Progenitor cell of endocrine pancreas (in vitro differentiated cells): ENCODE results near the gene ARMC5. TPM values are rescaled to one million over a fixed set of nuclear protein-coding genes. Genes with fewer than 3 reads are reported as not detected.

Experiments
- DNase-seq: peaks from one replicate; pipeline ENCODE4 v3.0.0; 2021; ENCODE audit warnings: low spot score; ENCODE audit not compliant: unreplicated experiment
- H3K27ac Mint-ChIP-seq: 2 replicates; pipeline ENCODE4 v1.8.0; 2021; ENCODE audit warnings: mild to moderate bottlenecking, moderate library complexity, mixed read lengths
- H3K27me3 Mint-ChIP-seq: 2 replicates; pipeline ENCODE4 v1.8.0; 2021; ENCODE audit warnings: mixed read lengths
- H3K36me3 Mint-ChIP-seq: 2 replicates; pipeline ENCODE4 v1.8.0; 2022; ENCODE audit warnings: mixed read lengths; ENCODE audit not compliant: insufficient read depth
- H3K4me1 Mint-ChIP-seq: 2 replicates; pipeline ENCODE4 v1.8.0; 2021; ENCODE audit warnings: low read depth, mixed read lengths
- H3K4me3 Mint-ChIP-seq: 2 replicates; pipeline ENCODE4 v1.8.0; 2021; ENCODE audit warnings: low read depth, mild to moderate bottlenecking, moderate library complexity, mixed read lengths
- H3K9me3 Mint-ChIP-seq: 2 replicates; pipeline ENCODE4 v1.8.0; 2021; ENCODE audit warnings: low read depth, mixed read lengths
- total RNA-seq: library from RNA; stranded (reverse); gene quantifications from 2 replicates; pipeline ENCODE4 v1.2.1, GENCODE V29; 2021
- TF ChIP-seq, protein P1 (sequence below): fragments of 200-600 bp; sonication (generic); IDR thresholded peaks from one replicate; pipeline ENCODE4 v1.5.0; 2021; ENCODE audit warnings: antibody characterized with exemption, mild to moderate bottlenecking; ENCODE audit not compliant: unreplicated experiment

ARMC5 gene
- total RNA-seq, 1 donor from 2014 or later: 14.8 TPM

DNA sequence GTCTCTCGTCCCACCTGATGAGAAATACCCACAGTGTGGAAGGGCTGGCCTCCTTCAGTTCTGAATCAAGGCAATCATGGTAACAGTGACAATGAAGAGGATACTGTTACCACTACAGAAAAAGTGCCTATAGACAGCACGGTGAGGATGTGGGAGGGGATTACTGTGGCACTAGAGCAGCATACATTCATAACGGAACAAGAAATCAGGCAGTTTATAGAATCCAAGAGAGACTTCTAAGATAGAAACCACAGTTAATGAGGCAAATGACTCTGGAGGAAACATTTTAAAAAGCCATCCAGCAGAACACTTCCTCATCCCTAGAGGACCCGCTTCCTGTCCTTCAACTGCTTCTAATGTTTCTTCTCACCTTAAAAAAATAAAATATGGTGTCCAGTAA lies 46.2 kb downstream of the ARMC5 start:
- Mint-ChIP-seq H3K27me3 (no peaks in the 10 kb centered on the region), H3K36me3 (no peaks in the 10 kb centered on the region), H3K4me1 (peaks cover 21% of the 10 kb centered on the region), H3K9me3 (no peaks in the 10 kb centered on the region), H3K27ac (no peak overlapping the region), H3K4me3 (no peak overlapping the region)
- DNase-seq: no peak
- TF ChIP-seq, protein P1, sequence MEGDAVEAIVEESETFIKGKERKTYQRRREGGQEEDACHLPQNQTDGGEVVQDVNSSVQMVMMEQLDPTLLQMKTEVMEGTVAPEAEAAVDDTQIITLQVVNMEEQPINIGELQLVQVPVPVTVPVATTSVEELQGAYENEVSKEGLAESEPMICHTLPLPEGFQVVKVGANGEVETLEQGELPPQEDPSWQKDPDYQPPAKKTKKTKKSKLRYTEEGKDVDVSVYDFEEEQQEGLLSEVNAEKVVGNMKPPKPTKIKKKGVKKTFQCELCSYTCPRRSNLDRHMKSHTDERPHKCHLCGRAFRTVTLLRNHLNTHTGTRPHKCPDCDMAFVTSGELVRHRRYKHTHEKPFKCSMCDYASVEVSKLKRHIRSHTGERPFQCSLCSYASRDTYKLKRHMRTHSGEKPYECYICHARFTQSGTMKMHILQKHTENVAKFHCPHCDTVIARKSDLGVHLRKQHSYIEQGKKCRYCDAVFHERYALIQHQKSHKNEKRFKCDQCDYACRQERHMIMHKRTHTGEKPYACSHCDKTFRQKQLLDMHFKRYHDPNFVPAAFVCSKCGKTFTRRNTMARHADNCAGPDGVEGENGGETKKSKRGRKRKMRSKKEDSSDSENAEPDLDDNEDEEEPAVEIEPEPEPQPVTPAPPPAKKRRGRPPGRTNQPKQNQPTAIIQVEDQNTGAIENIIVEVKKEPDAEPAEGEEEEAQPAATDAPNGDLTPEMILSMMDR: no peak

DNA sequence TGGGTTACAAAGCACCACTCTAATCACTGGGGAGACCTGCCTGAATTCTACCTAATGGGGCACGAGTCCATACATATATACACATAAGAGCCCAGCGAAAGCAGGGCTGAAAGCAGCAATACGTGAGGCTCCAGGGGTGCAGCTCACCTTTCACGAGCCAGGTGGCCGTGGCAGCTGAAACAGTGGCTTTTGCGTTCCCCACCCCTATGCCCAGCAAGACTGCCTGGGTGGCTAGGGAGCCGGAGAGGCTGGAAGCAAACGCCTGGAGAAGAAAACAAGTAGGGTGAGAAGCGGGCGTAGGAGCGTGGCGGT lies 48.3 kb downstream of the ARMC5 start:
- peaks cover 5% of the 10 kb centered on the region for H3K27me3 Mint-ChIP-seq

DNA sequence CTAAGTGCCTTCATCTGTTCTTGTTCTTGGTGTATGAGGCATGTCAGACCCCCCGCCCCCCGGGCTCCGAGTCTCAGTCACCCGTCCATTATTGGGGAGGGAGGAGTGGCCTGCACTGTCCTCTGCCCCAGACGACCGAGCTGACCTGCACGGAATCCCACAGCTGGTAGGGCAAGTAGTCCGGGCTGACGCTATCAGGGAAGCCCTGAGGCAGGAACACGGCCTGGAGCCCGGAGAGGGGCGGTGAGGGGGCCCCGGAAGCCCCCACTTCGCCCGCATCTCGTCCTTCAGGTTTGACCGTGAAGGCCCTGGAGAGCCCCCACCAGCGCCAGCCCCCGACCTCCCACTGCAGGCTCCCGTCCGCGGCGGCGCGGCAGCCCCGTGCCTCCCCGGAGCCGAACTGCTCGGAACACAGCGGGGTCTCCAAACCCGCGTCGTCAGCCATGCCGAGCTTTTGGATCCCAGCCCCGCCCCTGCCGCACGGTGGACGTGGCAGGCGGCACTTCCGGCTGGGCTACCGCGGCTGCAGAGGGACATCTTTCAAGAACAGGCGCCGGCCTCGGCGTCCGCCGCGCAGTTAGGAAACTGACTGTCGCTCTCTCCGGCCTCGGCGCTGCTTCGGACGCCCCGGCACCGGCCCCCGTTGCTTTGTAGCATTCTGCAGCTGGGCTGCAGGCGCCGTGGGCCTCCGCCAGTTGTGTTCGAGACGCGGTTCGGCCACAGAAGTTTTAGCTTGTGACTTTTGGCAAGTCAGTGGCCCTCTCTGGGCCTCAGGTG lies 48.8 kb downstream of the ARMC5 start, which contains the start of gene RUSF1:
Gene RUSF1, minus strand, starts transcription at position 463 of the 777 bp plus-strand sequence. Its CDS starts 18 bp downstream, at position 445.
- peak within 1 kb of the TSS; percentile 98 for H3K27ac Mint-ChIP-seq
- TF ChIP-seq, protein P1: no peak
- peaks cover 10% of the 10 kb centered on the region for H3K27me3 Mint-ChIP-seq
- H3K4me1 Mint-ChIP-seq: peaks cover 21% of the 10 kb centered on the region
- H3K9me3 Mint-ChIP-seq: no peaks in the 10 kb centered on the region
- H3K36me3 Mint-ChIP-seq: no peaks in the 10 kb centered on the region
- DNase-seq: peak; percentile 74
- H3K4me3 Mint-ChIP-seq: peak within 1 kb of the TSS; percentile 93

More for the DNA sequence above, 48.3 kb downstream of the ARMC5 start:
- Mint-ChIP-seq H3K27ac (peak overlapping the region; percentile 98), H3K9me3 (no peaks in the 10 kb centered on the region), H3K36me3 (no peaks in the 10 kb centered on the region), H3K4me3 (peak overlapping the region; percentile 93), H3K4me1 (peaks cover 21% of the 10 kb centered on the region)
- no peak for DNase-seq
- TF ChIP-seq, protein P1: no peak

DNA sequence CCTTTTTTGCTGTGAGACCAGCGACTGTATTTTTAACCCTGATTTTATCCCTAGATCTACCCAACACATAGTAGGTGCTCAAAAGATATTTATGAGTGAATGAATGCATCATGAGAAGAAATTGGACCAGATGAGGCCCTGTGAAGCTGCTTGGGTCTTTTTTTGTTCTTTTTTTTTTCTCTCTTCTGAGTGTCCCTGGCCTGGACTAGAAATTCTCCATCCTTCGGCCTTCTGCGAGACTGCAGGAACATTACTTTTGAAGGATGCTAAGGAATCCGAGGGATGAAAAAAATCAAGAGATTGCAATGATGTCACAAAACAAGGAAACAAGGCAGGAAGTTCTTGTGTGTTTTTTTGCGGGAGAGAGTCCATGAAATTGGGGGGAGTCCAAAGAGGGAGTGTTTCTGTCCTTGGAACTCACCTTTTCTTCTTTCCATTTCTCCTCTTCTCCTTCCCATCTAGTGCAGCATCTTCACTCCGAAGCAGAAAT lies 49.5 kb downstream of the ARMC5 start:
- H3K9me3 Mint-ChIP-seq: no peaks in the 10 kb centered on the region
- DNase-seq: no peak
- peak overlapping the region; percentile 98 for H3K27ac Mint-ChIP-seq
- peak overlapping the region; percentile 93 for H3K4me3 Mint-ChIP-seq
- TF ChIP-seq, protein P1: no peak
- peaks cover 21% of the 10 kb centered on the region for H3K4me1 Mint-ChIP-seq
- no peaks in the 10 kb centered on the region for H3K36me3 Mint-ChIP-seq
- H3K27me3 Mint-ChIP-seq: peaks cover 13% of the 10 kb centered on the region

DNA sequence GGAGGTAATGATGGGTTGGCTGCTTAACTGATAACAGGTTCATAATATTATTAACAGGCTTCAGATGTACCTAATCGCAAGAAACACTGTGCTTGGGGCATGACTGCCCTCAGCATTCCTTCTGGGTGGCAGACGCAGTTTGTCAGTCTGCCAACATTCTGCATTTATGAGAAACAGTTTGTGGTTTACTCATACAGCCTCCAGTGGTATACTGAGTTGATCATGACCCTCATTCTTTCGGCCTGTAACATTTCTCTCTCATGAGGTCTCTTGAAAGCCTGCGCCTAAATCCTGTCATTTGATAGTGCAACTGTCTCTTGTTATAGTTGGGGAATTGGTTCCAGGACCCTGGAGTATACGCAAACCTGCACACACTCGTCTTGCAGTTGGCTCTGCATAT lies 53.8 kb downstream of the ARMC5 start:
- H3K36me3 Mint-ChIP-seq: no peaks in the 10 kb centered on the region
- peaks cover 13% of the 10 kb centered on the region for H3K27me3 Mint-ChIP-seq
- TF ChIP-seq, protein P1: no peak
- H3K9me3 Mint-ChIP-seq: peaks cover 7% of the 10 kb centered on the region
- H3K27ac Mint-ChIP-seq: no peak overlapping the region
- DNase-seq: no peak
- no peak overlapping the region for H3K4me3 Mint-ChIP-seq
- peaks cover 10% of the 10 kb centered on the region for H3K4me1 Mint-ChIP-seq
